Renal cortical epithelial cell (primary cell): ENCODE measurements around the gene CPS1. TPM values are rescaled to one million over a fixed set of nuclear protein-coding genes. Genes with fewer than 3 reads are reported as not detected.

ENCODE experiments used
- DNase-seq: peaks from one replicate; pipeline ENCODE4 v3.0.0-alpha.2; 2011; ENCODE audit warnings: low read depth
- total RNA-seq: library from RNA; depleted of rRNA; stranded (reverse); fragments of >200 nt; gene quantifications from 2 replicates; pipeline ENCODE4 v1.2.3, GENCODE V29; 2014

CPS1 gene
- total RNA-seq, 1 donor from 2014 or later, result 38.4 TPM

DNA sequence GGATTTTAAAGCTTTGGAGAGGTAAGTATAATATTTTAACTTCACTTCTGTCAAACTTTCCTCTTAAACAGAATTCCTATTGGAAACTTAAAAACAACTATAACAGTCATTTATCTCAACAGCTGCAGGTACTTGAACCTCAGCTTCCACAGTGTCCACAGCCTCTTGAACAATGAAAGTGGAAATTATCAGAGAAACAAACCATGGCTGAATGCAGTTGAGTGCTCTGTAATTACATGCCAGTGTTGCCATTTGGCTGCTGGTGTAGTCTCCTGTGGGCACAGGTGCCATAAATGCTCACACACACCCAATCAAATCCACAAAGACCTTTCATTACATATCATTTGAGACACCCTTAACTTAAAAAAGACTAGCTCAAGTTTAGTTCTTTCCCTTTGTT, 125.1 kb downstream of the CPS1 start:
- DNase-seq, result no peak

- DNase-seq, result no peak
These were observed 130.0 kb downstream of the CPS1 start for GRCh38 chr2:210686401-210686800.

GRCh38 chr2:210687786-210688470, 131.5 kb downstream of the CPS1 start:
- no peak for DNase-seq

- no peak for DNase-seq
These were observed 151.5 kb downstream of the CPS1 start for GRCh38 chr2:210707900-210708299.

GRCh38 chr2:210713122-210713521, 156.7 kb downstream of the CPS1 start:
- no peak for DNase-seq

- DNase-seq, result no peak
These were observed 159.2 kb downstream of the CPS1 start for GRCh38 chr2:210715560-210716082.

- DNase-seq, result no peak
These were observed 162.1 kb downstream of the CPS1 start for GRCh38 chr2:210718503-210718902.

DNA sequence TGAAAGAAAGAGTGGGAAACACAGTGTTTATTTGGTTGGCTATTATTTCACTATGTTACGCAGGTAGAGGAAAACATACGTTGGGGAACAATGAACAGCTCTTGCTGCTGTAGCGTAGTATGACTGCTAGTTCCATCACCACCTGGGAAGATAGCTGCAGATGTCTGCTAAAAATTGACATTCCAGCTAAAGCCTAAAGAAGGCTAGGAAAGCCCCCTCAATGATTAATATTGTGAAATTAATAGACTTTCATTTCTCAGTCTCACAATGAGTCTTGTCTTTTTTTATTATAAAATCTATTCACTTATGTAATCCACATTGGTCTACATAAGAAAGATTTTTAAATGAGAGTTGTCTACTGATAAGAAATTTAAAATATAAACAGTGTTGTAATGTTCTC, 165.7 kb downstream of the CPS1 start:
- DNase-seq, result no peak

GRCh38 chr2:210727549-210727948, 171.2 kb downstream of the CPS1 start:
- DNase-seq, result no peak

Other genes with a start within 250 kb of the CPS1 start
- not detected in 2 replicates for gene MYL1, start 241.4 kb upstream of the CPS1 start, total RNA-seq
- 39.9 and 95.0 TPM in 2 replicates for gene LANCL1, start 79.8 kb upstream of the CPS1 start, total RNA-seq